Activated effector memory CD4-positive, alpha-beta T cell treated with Interleukin-2 at 50 U/mL for 16 hours (primary cell): Measurements from ENCODE around the gene SERPINB6.
"Not testable (repeated sequence)": the region's sequence is repeated elsewhere in the genome, so short reads cannot be mapped to it uniquely, and the experiment has no call there.

ENCODE experiments used
- DNase-seq: peaks from one replicate; pipeline ENCODE4 v3.0.0-alpha.2; 2020

SERPINB6 gene

GRCh38 chr6:2953098-2953497 is 18.3 kb downstream of the SERPINB6 start:
- DNase-seq, result no peak

DNA sequence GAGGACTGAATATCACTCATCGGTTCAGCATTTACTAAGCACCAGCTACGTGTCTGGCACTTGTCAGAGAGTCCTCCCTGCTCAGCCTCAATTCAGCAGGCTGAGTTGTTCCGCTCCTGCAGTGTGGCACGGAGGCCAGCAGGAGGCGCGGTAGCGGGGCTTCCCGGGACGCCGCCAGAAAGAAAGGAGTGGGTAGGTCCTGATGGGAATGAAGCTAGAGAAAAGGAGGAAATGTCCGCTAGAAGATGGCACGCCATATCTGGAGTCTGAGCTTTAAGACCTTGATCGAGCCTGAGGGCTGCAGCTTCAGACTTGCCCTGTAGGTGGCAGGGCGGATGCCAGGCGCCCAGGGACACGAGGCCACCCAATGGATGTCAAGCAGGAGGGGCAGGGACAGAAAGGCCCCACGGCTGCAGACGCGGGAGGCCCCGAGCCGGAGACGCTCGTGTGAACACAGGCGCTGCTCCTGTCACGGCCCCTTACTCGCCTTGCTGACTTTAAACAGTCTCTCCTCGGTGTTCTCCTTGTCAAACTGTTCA is 18.7 kb downstream of the SERPINB6 start:
- DNase-seq, result peak; percentile 44

GRCh38 chr6:2951728-2952127 is 19.6 kb downstream of the SERPINB6 start:
- DNase-seq, result no peak

- no peak for DNase-seq
These were observed 20.7 kb downstream of the SERPINB6 start for GRCh38 chr6:2950713-2951112.

DNA sequence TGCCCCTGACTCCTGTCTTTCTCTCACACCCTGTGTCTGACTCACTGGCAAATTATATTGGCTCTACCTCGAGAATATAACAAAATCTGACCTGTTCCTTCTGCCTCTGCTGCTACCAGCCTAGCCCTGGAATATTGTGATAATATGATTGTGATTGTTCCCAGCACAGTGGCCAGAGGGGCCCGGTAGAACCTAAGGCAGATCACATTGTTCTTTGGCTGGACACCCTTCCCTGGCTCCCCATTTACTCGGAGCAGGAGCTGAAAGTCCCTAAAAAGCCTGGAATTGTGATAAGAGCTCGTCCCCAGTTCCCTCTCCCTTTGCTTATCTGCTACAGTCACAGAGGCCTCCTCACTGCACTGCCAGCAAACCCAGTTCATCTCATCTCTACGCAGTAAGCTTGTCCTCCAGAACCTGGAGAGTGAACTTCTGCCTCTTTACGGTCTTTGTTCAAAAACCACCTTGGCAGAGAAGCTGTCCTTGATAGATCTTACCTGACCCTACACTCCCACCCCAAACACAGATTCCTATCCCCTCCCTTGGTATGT is 21.8 kb downstream of the SERPINB6 start:
- DNase-seq, result no peak

- DNase-seq, result no peak
These were observed 22.2 kb downstream of the SERPINB6 start for GRCh38 chr6:2949121-2949520.

- DNase-seq, result no peak
These were observed 22.9 kb downstream of the SERPINB6 start for GRCh38 chr6:2948228-2949025.

DNA sequence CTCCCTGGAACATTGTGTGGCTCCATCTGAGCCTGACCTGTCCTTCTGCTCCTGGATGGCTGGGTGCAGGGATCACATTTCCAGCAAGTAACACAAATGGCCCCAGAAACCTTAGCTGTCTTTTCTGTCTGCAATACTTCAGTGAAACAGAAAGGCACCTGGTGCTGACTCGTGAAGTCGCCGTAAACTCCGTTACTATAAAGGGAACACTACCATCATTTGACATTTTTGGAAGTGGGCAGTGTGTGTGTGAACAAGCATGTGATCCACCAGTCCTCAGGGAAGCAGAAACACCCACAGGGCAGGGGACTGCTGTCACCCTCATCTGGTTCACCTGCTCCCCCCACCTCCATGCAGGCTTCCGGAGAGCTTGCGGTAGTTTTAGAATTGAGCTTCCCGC is 23.9 kb downstream of the SERPINB6 start:
- no peak for DNase-seq

- no peak for DNase-seq
These were observed 26.3 kb downstream of the SERPINB6 start for GRCh38 chr6:2945153-2945452.

GRCh38 chr6:2944405-2945152 is 26.8 kb downstream of the SERPINB6 start:
- DNase-seq, result no peak

DNA sequence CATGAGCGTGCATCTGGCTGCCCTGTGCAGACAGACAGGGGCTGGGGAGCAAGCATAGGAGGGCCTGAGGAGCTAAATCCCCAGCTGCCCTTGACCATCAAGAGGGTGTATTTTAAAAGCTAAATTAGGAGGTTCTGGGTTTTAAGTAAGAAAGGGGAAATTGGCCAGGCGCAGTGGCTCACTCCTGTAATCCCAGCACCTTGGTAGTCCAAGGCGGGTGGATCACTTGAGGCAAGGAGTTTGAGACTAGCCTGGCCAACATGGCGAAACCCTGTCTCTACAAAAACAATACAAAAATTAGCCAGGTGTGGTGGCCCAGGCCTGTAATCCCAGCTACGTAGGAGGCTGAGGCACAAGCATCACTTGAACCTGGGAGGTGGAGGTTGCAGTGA is 27.8 kb downstream of the SERPINB6 start:
- DNase-seq, result no peak

DNA sequence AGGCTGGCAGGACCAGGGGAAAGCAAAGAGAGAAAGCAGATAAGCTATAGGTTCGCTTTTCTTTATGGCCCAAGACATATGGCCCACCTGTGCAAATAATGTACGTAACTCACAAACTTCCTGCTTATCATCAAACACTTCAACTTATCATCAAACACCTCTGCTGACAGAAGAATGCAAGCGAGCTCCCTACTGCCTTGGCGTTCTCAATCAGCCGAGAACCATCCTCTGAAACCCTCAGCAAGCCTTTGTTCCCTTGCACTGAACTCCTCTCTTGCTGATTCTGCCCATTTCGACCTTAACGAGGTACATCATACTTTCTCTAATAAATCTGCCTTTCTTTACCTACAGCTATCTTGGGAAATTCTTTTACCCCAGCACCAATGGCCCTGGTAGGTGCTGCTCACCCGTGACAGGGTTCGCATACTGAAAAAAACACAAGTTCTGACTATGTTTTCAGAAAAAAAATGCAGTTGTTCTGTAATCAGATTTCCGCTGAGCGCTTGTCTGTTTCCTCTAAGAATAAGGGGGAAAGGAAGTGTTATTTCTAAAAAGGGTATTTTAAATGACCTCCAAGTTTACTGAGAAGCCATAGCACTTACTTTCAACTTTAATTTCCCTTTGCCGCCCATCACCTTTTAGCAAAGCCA is 28.3 kb downstream of the SERPINB6 start:
- no peak for DNase-seq

- DNase-seq, result not testable (repeated sequence)
These were observed 29.3 kb downstream of the SERPINB6 start for GRCh38 chr6:2942116-2942515.

DNA sequence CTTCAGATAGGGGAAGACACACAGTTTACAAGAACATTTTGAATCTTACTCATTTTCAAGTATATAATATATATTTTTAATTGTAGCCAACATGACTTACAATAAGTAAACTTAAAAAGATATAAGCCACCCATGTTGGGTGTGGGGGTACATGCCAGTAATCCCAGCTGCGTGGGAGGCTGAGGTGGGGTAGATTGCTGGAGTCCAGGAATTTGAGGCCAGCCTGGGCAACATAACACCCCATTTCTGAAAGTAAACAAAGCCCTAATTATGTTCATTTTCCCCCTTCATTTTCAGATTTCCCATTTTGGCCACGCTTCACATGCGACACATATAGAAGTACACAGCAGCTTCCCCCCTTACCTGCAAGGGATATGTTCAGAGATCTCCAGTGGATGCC is 30.5 kb downstream of the SERPINB6 start:
- DNase-seq, result no peak

DNA sequence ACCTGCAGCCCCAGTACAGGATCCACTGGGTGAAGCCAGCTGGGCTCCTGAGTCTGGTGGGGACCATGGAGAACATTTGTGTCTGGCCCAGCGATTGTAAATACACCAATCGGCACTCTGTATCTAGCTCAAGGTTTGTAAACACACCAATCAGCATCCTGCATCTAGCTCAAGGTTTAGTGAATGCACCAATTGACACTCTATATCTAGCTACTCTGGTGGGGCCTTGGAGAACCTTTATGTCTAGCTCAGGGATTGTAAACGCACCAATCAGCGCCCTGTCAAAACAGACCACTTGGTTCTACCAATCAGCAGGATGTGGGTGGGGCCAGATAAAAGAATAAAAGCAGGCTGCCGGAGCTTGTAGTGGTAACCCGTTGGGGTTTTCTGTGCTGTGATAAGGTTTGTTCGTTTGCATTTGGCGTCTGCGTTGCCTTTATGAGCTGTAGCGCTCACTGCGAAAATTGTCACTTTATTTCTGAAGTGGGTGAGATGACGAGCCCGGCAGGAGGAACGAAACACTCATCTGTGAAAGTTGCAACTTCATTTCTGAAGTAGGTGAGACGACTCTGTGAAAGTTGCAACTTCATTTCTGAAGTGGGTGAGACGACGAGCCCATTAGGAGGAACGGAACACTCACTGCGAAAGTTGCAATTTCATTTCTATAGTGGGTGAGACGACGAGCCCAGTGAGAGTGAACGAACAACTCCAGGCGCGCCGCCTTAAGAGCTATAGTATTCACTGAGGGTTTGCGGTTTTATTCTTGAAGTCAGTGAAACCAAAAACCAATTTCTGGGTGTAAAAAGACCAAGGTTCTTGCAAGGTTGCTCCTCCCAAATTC is 31.1 kb downstream of the SERPINB6 start:
- DNase-seq, result peak; percentile 55

DNA sequence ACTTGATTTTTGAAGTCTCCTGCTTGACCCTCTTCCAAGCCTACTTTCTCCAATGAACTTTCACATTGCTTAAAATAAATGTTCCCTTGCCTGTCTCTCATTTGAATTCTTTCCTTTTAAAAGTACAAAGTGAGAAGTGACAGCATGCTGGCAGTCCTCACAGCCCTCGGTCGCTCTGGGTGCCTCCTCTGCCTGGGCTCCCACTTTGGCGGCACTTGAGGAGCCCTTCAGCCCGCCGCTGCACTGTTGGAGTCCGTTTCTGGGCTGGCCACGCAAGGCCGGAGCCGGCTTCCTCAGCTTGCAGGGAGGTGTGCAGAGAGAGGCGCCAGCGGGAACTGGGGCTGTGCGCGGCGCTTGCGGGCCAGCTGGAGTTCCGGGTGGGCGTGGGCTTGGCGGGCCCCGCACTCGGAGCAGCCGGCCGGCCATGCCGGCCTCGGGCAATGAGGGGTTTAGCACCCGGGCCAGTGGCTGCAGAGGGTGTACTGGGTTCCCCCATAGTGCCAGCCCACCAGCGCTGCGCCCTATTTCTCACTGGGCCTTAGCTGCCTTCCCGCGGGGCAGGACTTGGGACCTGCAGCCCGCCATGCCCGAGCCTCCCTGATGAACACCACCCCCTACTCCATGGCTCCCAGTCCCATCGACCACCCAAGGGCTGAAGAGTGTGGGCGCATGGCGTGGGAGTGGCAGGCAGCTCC is 31.9 kb downstream of the SERPINB6 start:
- DNase-seq, result no peak

DNA sequence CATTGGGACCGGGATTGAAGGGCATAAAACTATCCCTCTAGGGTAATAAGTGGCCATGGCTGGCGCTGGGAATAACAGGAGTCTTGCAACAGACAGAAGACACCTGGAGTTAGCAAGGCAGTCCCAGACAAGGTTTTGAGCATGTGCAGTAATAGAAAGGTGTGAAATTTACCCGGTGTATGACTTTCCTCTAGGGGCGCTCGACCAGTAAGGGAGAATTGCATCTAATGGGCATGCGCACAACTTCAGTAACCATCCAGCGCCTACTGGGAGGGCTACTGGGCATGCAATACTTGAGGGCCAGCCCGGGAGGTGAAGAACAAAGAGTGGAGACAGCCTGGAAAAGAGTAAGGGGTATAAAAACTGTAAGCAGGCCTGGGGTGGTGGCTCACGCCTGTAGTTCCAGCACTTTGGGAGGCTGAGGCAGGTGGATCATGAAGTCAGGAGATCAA is 32.7 kb downstream of the SERPINB6 start:
- no peak for DNase-seq

GRCh38 chr6:2938004-2938631 is 33.2 kb downstream of the SERPINB6 start:
- DNase-seq, result no peak

GRCh38 chr6:2937627-2938003 is 33.8 kb downstream of the SERPINB6 start:
- no peak for DNase-seq

GRCh38 chr6:2935566-2936291 is 35.6 kb downstream of the SERPINB6 start:
- no peak for DNase-seq

DNA sequence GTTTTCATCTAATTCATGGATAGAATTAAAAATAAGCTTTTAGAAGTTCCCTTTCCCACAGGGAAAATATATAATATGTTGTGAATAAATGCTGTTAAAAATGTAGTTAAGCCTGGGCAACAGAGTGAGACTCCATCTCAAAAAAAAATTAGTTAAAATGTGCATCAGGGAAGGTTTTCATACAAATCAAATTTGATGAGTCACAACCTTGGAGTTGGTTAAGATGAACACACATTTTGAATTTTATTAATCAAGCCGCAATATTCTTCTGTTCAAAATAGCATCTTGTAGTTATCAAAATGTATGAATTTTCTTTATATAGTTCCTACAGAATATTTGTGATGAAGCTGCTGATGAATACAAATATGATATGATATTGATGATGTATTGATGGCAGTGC is 37.3 kb downstream of the SERPINB6 start:
- DNase-seq, result no peak
